ENCODE measurements around the gene WSB1. TPM values are rescaled to one million over a fixed set of nuclear protein-coding genes. Genes with fewer than 3 reads are reported as not detected.
A peak's percentile ranks its signal among the peaks of the same experiment; 100 is the strongest.

Gene WSB1
- total RNA-seq, 1 donor from 2014 or later: 37.5 TPM

DNA sequence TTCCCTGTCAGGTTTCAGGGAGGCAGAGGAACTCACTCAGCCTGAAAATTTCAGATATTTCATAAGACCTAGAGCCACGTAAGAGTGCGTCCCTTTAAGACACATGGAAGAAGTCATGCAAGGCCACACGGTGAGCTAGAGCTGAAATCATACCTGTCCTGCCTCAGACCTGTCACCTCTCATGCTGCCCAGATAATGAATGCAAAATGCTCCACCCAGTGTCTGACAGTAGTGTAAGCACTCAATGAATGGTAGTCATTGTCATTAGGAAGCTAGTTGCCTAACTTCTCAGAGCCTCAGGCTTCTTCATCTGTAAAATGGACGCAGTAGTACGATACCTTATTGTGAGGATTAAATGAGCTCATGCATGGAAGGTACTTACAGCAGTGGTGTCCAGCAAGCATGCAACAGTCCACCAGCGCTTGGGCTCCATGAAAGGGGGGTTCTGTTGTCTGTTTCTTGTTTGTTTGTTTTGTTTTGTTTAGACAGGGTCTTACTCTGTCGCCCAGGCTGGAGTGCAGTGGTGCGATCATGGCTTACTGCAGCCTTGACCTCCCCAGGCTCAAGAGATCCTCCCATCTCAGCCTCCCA, 60.7 kb downstream of the WSB1 start:
- DNase-seq (ENCODE audit: low spot score) (no peak), ATAC-seq (peak; percentile 35)

DNA sequence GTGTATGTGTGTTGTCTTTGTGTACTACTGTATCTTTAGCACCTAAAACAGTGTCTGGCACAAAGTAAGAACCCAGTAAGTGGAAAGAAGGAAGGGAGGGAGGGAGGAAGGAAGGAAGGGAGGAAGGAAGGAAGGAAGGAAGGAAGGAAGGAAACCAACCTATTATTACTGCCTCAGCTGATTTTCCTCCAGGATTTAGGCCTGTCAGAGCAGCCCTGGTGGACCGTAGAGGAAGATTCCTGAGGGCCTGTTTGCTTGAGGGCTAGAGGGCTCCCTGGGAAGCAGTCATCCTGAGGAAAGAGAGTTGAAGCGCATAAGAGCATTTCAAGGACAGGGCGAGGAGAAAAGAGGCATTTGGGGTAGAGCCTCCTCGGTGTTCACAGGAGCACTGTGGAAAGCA, 61.5 kb downstream of the WSB1 start:
- DNase-seq (ENCODE audit: low spot score): no peak

DNA sequence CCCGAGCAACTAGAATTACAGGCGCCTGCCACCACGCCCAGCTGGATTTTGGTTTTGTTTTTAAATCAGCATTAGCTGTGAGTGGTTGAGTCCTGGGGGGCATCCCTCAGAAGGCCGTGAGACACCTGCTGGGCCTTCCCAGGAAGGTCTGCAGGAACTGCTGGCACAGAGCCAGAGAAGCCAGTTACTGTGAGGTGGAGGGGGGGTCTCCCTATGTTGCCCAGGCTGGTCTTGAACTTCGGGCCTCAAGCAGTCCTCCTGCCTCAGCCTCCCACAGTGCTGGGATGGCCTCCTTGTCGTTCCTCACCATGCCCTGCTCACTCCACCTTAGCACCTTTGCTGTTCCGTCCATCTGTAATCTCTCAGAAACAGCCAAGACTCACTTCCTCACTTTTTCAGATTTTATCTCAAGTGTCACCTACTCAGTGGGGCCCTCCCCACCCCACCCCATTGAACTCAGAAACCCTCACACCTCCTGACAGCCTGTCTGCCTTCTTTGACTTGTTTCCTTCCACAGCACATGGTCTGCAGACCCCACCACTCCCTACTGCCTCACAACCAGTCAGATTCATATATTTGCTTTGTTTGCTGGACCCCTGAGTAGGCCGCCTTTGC, 62.3 kb downstream of the WSB1 start:
- DNase-seq (ENCODE audit: low spot score) (no peak), ATAC-seq (no peak)

More for the DNA sequence above, 61.5 kb downstream of the WSB1 start:
- no peak for ATAC-seq

DNA sequence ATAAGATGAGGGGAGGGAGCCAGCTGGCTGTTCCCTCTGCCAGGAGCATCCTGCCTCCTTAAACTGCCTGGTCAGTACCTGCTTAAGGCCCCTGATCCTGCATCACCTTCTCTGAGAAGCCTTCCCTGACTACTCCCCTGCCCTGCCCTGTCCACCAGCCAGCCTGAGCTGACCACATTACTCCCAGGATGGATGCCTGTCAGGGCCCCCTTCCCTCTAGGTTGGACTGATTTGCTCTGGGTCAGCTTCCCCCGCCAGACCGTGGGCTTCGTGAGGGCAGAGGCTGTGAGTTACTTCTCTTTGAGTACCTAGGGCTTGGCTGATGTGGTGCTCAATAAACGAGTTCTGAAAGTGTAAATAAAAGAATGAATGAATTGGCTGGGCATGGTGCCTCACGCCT, 63.3 kb downstream of the WSB1 start:
- no peak for ATAC-seq

DNA sequence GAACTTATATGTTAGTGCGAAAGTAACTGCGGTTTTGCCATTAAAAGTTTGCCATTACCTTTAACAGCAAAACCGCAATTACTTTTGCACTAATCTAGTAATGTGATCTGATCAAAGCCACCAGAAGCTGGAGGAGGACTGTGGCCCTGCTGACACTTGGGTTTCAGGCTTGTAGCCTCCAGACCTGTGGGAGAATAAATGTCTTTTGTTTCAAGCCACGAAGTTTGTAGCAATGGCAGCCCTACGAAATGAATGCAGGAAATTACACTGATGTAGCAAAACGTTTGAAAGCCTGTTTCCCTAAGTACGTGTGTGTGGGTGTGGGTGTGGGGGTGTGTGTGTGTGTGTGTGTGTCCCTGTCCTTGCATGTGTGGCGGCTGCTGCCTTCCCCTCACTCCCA, 66.6 kb downstream of the WSB1 start:
- ATAC-seq: no peak
- no peak for DNase-seq (ENCODE audit: low spot score)

More for the DNA sequence above, 63.3 kb downstream of the WSB1 start:
- DNase-seq (ENCODE audit: low spot score): no peak

DNA sequence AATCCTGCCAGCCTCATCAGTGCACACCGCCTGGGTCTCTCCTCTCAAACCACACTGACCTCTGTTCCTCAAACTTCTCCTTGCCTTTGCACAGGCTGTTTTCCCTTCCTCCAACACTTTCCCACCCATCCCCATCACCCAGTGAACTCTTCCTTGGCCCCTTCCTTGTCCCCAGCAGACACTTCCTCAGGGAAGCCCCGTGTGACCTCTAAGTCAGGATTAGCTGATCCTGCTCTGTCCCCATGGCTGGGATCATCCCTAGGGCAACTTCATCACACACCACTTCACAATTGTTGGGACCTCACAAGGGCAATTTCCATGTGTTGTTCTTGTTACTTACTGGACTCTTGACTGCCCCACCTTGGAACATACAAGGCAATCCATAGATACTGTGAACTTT, 67.8 kb downstream of the WSB1 start:
- DNase-seq (ENCODE audit: low spot score) (no peak), ATAC-seq (peak; percentile 39)

DNA sequence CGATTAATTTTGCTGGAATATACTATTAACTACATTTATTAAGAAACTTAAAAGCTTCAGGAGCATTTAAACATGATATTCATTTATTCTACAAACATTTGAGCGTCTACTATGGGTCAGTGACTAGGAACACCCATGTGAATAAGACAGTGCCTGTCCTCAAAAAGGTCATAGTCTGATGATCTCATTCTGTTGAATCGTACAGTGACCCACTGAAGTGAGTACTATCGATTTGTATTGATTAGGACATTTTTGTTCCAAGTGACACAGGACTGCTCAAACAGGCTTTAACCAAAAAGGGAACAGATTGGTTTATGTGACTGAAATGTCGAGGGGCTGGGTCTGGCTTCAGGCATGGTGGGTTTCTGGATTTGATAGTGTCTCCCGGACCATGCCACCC, 68.6 kb downstream of the WSB1 start:
- DNase-seq (ENCODE audit: low spot score) (no peak), ATAC-seq (peak; percentile 45)

DNA sequence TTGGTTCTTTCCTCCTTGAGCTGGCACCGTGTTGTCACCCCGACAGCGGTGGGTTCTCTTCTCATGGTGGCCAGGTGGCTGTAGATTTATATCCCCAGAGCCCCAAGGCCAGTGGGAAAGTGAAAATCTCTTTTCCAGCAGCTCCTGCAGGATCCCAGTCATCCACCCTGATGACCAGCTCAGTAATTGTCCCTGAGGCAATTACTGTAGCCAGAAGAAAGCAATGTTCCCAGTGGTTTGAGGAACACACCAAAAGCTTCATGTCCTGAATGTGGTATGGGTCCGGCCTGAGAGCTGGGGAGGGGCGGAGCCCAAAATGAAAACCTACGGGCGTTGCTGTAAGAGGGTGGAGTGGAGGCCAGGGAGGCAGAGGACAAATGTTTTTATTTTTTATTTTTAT, 69.0 kb downstream of the WSB1 start:
- no peak for DNase-seq (ENCODE audit: low spot score)
- no peak for ATAC-seq

DNA sequence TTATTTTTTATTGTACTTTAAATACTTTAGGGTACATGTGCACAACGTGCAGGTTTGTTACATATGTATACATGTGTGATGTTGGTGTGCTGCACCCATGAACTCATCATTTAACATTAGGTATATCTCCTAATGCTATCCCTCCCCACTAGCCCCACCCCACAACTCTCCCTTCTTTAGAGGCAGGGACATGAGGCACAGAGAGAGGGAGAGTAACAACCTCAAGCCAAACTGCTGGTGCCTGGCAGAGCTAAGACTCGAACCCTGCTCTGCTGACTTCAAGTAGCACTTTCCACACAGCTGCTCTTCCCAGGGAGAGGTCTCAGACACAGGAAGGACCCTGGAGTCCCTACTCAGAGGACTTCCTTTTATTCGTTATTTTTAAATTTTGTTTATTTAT, 69.4 kb downstream of the WSB1 start:
- DNase-seq (ENCODE audit: low spot score) (no peak), ATAC-seq (no peak)

Other genes with a start within 250 kb of the WSB1 start
- gene KSR1, start 162.3 kb downstream of the WSB1 start, total RNA-seq: 11.4 TPM

Data from left lobe of liver (tissue), 2 donors.